Breast epithelium (tissue), 4 donors: ENCODE results near the gene LRRD1. TPM values are rescaled to one million over a fixed set of nuclear protein-coding genes. Genes with fewer than 3 reads are reported as not detected.
"Not testable (repeated sequence)": the region's sequence is repeated elsewhere in the genome, so short reads cannot be mapped to it uniquely, and the experiment has no call there.

Source experiments
- DNase-seq, 2 donors: peaks; one replicate each; pipeline ENCODE4 v3.0.0-alpha.2; 2019; ENCODE audit warnings: low spot score in 2 of 2
- H3K27ac ChIP-seq, 2 donors: fragments of 200-600 bp; sonication (generic) in 1 of 2; one replicate each; pipeline ENCODE4 v1.5.1; 2016 to 2019; ENCODE audit warnings: mild to moderate bottlenecking in 1 of 2
- H3K27me3 ChIP-seq, 2 donors: fragments of 200-600 bp; sonication (generic) in 1 of 2; one replicate each; pipeline versions ENCODE4 v1.5.1 to v1.6.0; 2017 to 2019; ENCODE audit warnings: control low read depth in 1 of 2, mild to moderate bottlenecking in 1 of 2
- H3K36me3 ChIP-seq: fragments of 200-600 bp; one replicate; pipeline ENCODE4 v1.5.1; 2019
- H3K4me1 ChIP-seq, 2 donors: fragments of 200-600 bp; sonication (generic); one replicate each; pipeline ENCODE4 v1.5.1; 2016 to 2019; ENCODE audit warnings: control low read depth in 1 of 2
- H3K4me3 ChIP-seq, 3 donors: fragments of 200-600 bp; sonication (generic); 1 replicate in 2 of 3; 2 replicates in 1 of 3; pipeline ENCODE4 v1.5.1; 2016 to 2019; ENCODE audit warnings: mild to moderate bottlenecking in 3 of 3, moderate library complexity in 2 of 3
- H3K9me3 ChIP-seq, 2 donors: fragments of 200-600 bp; sonication (generic) in 1 of 2; one replicate each; pipeline ENCODE4 v1.5.1; 2016 to 2019; ENCODE audit warnings: control low read depth in 1 of 2
- POLR2A ChIP-seq: fragments of 450-650 bp; IDR thresholded peaks from one replicate; pipeline ENCODE4 v1.6.1; 2016; ENCODE audit warnings: antibody characterized with exemption, mild to moderate bottlenecking, moderate library complexity
- POLR2AphosphoS5 ChIP-seq, 3 donors: sonication (generic); formaldehyde crosslinking; IDR thresholded peaks; one replicate each; pipeline ENCODE4 v1.6.1; 2017; ENCODE audit warnings: antibody characterized with exemption in 3 of 3
- intact Hi-C: fragments of 100-400 bp; cut with DNase I; formaldehyde crosslinking; loops from one replicate; pipeline ENCODE4 v1.15.1; 2023; ENCODE audit warnings: low total_unique reads
- total RNA-seq, 3 donors: library from RNA; depleted of rRNA; stranded (reverse); fragments of >200 nt; gene quantifications; one replicate each; pipeline ENCODE4 v1.1.0, GENCODE V29; 2016
- TF ChIP-seq, protein P1 (sequence below), 3 donors: fragments of 450-650 bp; IDR thresholded peaks; one replicate each; pipeline ENCODE4 v1.5.1; 2016 to 2017; ENCODE audit warnings: antibody characterized with exemption in 3 of 3, mild to moderate bottlenecking in 3 of 3, moderate library complexity in 3 of 3

Gene LRRD1
- total RNA-seq, 3 donors from 2014 or later = 0.16 to 0.33 TPM; not detected in 1

DNA sequence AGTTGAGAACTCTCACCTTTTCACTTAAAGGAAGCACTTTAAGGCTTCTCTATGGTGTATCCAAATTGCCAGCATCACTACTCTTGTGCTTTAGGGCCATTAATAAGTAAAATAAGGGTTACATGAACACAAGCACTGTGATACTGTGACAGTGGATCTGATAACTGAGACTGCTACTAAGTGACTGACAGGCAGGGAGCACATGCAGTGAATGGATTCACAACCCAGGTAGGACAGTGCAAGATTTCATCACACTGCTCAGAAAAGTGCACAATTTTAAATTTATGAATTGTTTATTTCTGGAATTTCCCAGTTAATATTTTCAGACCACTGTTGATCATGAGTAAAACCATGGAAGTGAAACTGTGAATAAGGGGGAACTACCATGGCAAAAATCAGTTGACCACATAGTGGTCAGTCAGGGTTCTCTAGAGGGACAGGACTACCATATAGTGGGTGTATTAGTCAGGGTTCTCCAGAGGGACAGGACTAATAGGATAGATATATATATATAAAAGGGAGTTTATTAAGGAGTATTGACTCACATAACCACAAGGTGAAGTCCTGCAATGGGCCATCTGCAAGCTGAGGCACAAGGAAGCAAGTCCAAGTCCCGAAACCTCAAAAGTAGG lies 23.7 kb downstream of the LRRD1 start:
- H3K4me3 ChIP-seq = no peak overlapping the region
- TF ChIP-seq POLR2A (no peak), POLR2AphosphoS5 (IDR thresholded peaks at IDR 0.05) (no peak)
- DNase-seq = no peak
- intact Hi-C loops = no loop called here
- no peaks in the 10 kb centered on the region for H3K9me3 ChIP-seq
- no peaks in the 10 kb centered on the region for H3K36me3 ChIP-seq
- no peaks in the 10 kb centered on the region for H3K27me3 ChIP-seq
- H3K4me1 ChIP-seq = no peaks in the 10 kb centered on the region
- no peak overlapping the region for H3K27ac ChIP-seq

DNA sequence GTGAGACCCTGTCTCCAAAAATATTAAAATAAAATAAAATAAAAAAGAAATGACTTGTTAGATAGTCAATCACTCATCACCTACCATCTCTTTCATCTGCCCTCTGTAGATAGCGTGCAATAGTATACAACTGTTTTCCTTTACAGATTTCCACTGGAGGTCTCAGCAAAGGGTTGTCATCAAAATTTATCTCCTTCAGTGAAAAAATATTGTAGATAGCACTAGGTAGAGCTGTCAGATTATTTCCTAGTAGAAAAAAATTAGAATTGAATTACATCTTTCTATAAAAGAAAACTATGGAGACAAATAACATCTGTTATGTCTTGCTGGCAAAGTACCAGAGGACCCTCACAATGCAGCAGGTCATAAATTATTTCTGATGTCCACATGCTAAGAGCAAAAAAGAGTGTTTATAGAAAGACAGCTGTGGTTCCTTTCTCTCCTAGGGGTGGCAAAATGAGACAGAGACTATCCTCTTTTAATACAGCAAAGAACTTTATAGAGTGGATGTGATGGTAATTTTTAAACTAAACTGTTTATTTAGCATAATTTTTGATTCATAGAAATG lies 28.4 kb downstream of the LRRD1 start:
- H3K9me3 ChIP-seq = no peaks in the 10 kb centered on the region
- H3K27me3 ChIP-seq = no peaks in the 10 kb centered on the region
- intact Hi-C loops = no loop called here
- no peak overlapping the region for H3K27ac ChIP-seq
- H3K4me1 ChIP-seq = no peaks in the 10 kb centered on the region
- H3K36me3 ChIP-seq = no peaks in the 10 kb centered on the region
- no peak overlapping the region for H3K4me3 ChIP-seq
- no peak for DNase-seq
- TF ChIP-seq POLR2AphosphoS5 (IDR thresholded peaks at IDR 0.05) = no peak
- TF ChIP-seq, protein P1, sequence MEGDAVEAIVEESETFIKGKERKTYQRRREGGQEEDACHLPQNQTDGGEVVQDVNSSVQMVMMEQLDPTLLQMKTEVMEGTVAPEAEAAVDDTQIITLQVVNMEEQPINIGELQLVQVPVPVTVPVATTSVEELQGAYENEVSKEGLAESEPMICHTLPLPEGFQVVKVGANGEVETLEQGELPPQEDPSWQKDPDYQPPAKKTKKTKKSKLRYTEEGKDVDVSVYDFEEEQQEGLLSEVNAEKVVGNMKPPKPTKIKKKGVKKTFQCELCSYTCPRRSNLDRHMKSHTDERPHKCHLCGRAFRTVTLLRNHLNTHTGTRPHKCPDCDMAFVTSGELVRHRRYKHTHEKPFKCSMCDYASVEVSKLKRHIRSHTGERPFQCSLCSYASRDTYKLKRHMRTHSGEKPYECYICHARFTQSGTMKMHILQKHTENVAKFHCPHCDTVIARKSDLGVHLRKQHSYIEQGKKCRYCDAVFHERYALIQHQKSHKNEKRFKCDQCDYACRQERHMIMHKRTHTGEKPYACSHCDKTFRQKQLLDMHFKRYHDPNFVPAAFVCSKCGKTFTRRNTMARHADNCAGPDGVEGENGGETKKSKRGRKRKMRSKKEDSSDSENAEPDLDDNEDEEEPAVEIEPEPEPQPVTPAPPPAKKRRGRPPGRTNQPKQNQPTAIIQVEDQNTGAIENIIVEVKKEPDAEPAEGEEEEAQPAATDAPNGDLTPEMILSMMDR (IDR thresholded peaks at IDR 0.05) = no peak
- no peak for TF ChIP-seq POLR2A

DNA sequence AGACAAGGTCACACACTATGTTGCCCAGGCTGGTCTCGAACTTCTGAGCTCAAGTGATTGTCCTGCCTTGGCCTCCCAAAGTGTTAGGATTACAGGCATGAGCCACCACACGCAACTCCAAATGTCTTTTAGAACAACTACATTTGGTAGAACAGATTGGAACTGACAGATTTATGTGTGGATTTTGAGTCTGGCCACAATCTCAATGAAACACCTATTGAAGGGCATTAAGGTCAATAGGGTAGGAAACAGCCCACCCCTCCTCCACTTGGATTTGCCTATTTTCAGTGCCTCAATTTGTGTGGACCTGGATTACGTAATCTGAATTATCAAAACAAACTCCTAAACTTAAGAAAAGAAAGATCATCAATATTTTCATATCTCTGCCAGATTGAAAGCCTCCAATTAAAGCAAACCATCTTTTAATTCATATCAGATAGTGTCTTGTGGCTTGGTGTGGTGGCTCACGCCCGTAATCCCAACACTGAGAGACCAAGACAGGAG lies 29.2 kb downstream of the LRRD1 start:
- no peak overlapping the region for H3K4me3 ChIP-seq
- intact Hi-C loops = no loop called here
- no peaks in the 10 kb centered on the region for H3K36me3 ChIP-seq
- H3K27me3 ChIP-seq = no peaks in the 10 kb centered on the region
- no peak for DNase-seq
- no peaks in the 10 kb centered on the region for H3K9me3 ChIP-seq
- no peaks in the 10 kb centered on the region for H3K4me1 ChIP-seq
- TF ChIP-seq, protein P1 (IDR thresholded peaks at IDR 0.05) = no peak
- TF ChIP-seq POLR2AphosphoS5 (IDR thresholded peaks at IDR 0.05) (no peak), POLR2A (no peak)
- H3K27ac ChIP-seq = no peak overlapping the region

DNA sequence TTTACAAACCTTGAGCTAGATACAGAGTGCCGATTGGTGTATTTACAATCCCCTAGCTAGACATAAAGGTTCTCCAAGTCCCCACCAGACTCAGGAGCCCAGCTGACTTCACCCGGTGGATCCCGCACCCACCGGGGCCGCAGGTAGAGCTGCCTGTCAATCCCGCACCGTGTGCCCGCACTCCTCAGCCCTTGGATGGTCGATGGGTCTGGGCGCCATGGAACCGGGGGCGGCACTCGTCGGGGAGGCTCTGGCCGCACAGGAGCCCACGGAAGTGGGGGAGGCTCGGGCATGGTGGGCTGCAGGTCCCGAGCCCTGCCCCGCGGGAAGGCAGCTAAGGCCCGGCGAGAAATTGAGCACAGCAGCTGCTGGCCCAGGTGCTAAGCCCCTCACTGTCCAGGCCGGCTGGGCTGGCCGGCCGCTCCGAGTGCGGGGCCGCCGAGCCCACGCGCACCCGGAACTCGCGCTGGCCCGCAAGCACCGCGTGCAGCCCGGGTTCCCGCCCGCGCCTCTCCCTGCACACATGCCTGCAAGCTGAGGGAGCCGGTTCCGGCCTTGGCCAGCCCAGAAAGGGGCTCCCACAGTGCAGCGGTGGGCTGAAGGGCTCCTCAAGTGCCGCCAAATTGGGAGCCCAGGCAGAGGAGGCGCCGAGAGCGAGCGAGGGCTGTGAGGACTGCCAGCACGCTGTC lies 35.6 kb downstream of the LRRD1 start:
- DNase-seq, intact Hi-C loops, H3K27ac ChIP-seq, H3K27me3 ChIP-seq, H3K4me1 ChIP-seq, H3K4me3 ChIP-seq, H3K9me3 ChIP-seq, H3K36me3 ChIP-seq: not testable (repeated sequence)

DNA sequence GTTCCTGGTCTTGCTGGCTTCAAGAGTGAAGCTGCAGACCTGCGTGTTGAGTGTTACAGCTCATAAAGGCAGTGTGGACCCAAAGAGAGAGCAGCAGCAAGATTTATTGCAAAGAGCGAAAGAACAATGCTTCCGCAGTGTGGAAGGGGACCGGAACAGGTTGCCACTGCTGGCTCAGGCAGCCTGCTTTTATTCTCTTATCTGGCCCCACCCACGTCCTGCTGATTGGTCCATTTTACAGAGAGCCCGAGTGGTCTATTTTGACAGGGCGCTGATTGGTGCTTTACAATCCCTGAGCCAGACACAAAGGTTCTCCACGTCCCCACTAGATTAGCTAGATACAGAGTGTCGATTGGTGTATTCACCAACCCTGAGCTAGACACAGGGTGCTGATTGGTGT lies 36.2 kb downstream of the LRRD1 start:
- H3K27ac ChIP-seq, H3K4me1 ChIP-seq, H3K36me3 ChIP-seq, H3K27me3 ChIP-seq, H3K4me3 ChIP-seq, H3K9me3 ChIP-seq, DNase-seq, intact Hi-C loops: not testable (repeated sequence)

DNA sequence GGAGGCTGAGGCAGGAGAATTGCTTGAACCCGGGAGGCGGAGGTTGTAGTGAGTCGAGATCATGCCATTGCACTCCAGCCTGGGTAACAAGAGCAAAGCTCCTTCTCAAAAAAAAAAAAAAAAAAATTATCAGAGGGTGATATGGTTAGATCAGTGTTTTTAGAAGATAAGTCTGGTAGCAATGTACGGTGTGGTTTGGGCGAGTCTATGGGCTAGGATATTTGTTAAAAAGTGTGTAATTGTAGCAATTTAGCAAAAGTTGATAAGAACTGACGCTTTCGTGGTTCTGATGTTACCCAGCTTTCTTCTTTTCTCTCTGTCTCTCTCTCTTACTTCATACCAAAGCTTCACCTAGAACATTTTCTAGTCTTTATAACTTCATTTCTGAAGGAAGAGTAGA lies 37.8 kb downstream of the LRRD1 start:
- H3K4me3 ChIP-seq = no peak overlapping the region
- intact Hi-C loops = no loop called here
- H3K27ac ChIP-seq = no peak overlapping the region
- no peaks in the 10 kb centered on the region for H3K4me1 ChIP-seq
- DNase-seq = no peak
- no peaks in the 10 kb centered on the region for H3K9me3 ChIP-seq
- no peaks in the 10 kb centered on the region for H3K27me3 ChIP-seq
- TF ChIP-seq, protein P1 (IDR thresholded peaks at IDR 0.05) = no peak
- TF ChIP-seq POLR2A (no peak), POLR2AphosphoS5 (IDR thresholded peaks at IDR 0.05) (no peak)
- no peaks in the 10 kb centered on the region for H3K36me3 ChIP-seq
